HG03060 (cell line): ENCODE data around the gene NPAS3.

ENCODE experiments used
- ATAC-seq: cut with Tn5 transposase; IDR thresholded peaks from one replicate; pipeline ENCODE4 v1.9.1; 2021; ENCODE audit warnings: low read depth, moderate number of reproducible peaks; ENCODE audit not compliant: unreplicated experiment

The NPAS3 gene

DNA sequence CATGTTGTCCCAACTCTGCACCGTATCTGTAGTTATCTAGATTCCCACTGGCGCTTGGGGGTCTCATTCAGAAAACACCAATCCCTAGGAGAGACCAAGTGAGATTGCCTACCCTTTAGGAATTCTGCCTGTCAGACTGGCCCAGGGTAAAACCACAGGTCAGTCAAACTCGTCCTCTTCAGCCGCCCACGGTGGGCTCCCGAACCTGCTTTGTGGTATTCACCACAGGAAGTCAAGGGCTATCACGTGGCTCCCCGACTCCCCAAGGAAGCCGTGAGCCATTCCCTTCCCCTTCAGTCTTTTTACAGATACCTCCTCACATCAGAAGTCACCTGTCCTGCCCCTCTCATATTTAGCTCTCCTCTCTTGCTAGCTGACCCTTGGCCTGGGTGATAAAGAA is 852.3 kb downstream of the NPAS3 start:
- ATAC-seq: no peak

DNA sequence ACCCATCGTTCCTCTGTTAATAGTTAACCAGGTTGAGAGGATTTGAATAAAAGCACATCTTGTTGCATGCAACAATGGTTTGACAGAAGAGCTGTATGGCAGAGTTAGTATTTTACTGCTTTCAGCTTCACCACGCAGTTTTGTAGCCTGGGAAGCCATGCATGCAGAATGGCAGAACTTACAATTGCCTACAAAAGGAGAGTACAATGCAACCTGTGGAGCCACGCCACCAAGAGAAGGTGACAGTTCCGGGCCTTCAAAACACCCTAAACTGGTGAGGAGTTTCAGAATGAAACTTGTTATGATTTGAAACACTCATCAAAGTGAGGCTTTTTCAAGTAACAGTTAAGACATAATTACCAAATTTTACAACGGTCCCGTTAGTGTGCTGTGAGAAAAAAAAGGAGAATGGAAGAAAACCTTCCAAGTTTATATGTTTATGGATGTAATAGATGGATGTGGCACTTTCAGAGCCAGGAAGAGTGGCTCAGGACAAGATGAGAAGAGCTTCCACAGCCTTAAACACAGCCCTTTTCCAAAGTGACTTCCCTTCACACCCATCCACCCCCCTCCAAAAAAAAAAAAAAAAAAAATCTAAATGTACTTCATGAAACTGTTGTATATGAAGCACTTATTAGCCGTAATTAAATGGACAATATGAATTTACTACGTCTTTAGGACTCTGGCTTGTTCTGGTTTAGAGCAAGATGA is 853.5 kb downstream of the NPAS3 start:
- peak; percentile 49 for ATAC-seq

DNA sequence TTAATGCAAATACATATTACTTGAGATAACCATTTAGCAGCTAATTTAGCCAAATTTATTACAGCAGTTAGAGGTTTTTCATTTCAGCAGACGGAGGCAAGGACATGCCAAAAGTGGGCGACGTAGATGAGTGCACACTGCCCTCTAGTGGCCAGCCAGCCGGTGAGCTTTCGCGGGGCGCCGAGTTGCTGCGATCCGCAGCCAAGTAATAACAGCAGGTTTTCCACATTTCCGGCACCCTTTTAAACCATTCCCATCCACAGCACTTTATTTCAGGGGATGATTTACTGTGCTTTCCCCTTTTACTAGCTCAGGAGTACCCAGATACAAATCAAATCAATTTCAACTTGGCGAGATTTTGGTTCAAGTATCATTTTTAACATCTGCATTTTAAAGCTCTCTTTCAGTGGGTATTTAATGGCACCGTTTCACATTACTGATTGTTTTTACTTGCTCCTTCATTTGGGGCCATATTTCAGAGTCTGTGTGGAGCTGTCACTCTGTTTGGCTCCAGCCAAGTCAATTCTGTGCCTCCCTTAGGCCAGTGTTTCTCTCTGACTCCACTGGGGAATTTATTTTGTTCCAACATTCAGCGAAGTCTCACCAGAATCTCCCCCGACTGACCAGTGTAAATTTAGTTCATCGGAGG is 854.2 kb downstream of the NPAS3 start:
- ATAC-seq: no peak

DNA sequence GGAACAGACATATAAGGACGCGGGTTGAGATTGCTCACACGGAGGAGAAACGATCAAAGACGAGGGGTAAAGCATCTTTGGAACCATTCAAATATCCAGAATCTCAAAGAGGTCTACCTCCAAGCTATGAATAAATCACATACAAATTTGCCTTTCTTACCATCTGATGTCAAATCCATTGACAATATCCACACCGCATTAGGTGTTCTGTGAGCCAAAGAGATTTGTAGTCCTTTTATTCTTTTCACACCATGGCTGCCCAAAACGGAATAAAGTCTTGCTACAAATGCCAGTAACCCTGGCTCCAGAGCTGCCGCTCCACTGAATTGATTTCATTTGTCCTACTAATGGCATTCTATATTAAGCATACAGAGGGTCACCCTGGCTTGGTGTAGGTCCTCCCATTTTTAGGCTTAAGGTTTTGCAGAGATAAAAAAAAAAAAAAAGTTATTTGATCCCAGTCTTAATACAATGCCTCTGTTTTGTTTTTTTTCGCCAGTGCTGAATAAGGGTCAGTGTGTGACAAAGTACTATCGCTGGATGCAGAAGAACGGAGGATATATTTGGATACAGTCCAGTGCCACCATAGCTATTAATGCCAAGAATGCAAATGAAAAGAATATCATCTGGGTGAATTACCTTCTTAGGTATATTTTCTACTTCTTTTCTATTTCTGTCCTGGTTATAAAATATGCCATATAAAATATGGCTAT is 854.9 kb downstream of the NPAS3 start:
- ATAC-seq: no peak

DNA sequence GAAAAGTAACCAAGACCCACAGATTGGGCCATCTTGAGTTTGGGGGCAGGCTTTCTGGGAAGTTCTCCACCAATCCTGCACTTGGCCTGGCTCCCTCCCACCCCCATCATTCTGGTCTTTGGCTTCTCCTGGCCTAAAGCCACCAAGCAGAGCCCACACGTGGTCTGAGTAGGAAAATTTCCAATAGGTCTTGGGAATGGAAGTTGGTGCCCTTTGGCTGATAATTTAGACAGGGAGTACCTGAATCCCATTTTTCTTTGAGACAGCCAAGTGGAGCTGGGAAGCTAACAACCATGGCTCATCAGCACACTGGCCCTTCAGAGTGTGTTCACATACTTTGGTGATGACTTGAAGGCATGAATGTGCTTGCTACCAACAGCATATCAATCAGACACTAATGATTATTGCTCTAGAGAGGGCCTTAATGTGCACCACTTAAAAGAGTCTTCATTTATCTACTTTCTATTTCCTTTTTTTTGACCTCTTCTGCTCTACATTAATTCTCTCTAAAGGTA is 856.2 kb downstream of the NPAS3 start:
- no peak for ATAC-seq

DNA sequence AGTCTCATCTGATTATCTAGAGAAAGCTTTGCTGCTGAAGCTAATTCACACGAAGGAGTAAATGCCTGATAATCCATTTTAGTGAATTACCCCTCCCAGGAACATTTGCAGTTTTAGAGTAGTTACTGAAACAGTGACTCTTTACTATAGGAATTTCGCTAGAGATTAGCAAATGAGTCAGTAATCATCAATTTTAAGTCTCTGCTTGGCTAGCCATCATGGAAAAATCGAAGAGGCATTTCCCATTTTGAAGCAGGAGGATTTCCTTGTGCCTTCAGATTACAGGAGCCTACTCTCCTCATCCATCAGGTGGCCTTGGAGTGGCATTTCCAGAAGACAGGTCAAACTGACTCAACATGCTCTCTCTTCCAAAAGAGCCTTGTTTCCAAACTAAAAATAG is 857.7 kb downstream of the NPAS3 start:
- ATAC-seq: no peak

DNA sequence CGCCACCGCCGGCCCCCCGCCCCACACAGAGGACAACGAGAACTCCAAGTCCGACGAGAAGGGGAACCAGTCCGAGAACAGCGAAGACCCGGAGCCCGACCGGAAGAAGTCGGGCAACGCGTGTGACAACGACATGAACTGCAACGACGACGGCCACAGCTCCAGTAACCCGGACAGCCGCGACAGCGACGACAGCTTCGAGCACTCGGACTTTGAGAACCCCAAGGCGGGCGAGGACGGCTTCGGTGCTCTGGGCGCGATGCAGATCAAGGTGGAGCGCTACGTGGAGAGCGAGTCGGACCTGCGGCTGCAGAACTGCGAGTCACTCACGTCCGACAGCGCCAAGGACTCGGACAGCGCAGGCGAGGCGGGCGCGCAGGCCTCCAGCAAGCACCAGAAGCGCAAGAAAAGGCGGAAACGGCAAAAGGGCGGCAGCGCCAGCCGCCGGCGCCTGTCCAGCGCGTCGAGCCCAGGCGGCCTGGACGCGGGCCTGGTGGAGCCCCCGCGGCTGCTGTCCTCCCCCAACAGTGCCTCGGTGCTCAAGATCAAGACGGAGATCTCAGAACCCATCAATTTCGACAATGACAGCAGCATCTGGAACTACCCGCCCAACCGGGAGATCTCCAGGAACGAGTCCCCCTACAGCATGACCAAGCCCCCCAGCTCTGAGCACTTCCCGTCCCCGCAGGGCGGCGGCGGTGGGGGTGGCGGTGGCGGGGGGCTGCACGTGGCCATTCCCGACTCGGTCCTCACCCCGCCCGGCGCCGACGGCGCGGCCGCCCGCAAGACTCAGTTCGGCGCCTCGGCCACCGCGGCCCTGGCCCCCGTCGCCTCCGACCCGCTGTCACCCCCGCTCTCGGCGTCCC is 861.3 kb downstream of the NPAS3 start:
- ATAC-seq: no peak

DNA sequence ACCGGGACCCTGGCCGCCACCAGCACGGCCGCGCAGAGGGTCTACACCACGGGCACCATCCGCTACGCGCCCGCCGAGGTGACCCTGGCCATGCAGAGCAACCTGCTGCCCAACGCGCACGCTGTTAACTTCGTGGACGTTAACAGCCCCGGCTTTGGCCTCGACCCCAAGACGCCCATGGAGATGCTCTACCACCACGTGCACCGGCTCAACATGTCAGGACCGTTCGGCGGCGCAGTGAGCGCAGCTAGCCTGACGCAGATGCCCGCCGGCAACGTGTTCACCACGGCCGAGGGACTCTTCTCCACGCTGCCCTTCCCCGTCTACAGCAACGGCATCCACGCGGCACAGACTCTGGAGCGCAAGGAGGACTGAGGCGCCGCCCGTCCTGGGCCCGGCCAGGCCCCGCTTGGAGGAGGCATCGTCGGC is 862.1 kb downstream of the NPAS3 start:
- ATAC-seq: no peak

DNA sequence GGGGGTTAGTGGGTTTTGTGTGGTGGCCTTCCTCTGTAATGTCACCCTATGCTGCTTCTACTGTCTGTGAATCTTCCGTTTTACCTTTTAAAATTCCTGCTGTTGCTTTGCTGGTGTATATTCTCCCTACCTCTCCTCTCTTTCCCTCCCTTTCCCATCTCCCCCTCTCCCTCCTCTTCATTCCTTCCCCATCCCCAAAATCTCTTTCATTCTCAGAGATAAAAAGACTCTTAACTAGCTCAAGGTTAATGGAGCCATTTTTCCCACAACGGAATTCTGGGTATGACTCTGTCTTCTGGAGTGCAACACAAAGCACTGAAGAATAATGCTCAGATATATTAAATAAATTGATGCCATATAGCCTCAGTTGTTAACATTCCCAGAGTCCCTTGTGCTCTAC is 864.1 kb downstream of the NPAS3 start:
- ATAC-seq: no peak

DNA sequence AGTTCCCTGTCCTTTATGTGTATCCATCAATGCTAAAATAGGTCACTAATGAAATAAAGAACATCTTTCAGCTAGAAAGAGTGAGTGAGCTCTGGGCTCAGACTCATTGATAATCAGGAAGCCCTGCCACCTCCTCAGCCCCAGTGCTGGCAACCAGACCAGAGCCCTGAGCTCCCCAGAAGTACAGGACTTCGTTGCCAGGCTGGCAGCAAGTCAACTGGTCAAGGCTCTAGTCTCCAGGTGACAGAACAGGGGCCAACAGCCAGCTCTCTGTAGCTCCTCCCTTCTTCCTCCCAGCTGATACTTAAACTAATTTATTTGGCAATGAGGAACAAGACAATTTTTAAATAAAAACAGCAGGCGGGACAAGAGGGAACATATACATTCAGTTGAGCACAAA is 866.9 kb downstream of the NPAS3 start:
- no peak for ATAC-seq

DNA sequence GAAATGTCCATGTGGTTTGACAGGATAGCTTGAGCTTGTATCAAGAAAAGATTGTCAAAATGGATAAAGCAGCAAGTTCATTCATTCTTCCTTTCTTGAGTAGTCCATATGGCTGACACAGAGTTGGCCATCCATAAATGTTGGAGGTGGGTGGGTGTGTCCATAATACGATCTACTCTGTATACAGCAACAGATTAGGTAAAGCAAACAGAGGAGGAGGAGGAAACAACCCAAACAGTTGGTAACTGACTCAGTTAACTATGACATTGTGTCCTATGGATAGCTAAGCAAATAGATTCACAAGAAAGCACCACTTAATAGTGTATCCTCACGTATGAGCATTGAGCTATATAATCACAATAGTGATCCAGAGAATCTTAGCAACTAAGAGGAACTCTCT is 868.2 kb downstream of the NPAS3 start:
- ATAC-seq: no peak

DNA sequence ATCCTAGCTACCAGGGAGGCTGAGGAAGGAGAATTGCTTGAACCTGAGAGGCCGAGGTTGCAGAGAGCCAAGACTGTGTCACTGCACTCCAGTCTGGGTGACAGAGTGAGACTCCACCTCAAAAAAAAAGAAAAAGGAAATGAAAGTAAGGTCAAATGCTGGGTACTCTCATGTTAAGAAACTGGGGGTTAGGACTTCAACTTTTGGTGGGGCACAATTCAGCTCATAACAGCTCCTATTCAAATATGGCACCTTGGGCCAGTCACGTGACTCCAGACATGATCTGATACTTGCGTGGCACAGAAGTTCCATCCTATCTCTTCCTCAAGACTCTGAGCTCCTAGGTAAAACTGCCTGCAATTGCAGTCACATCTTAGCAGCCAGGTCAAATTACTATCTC is 869.5 kb downstream of the NPAS3 start:
- ATAC-seq: no peak

DNA sequence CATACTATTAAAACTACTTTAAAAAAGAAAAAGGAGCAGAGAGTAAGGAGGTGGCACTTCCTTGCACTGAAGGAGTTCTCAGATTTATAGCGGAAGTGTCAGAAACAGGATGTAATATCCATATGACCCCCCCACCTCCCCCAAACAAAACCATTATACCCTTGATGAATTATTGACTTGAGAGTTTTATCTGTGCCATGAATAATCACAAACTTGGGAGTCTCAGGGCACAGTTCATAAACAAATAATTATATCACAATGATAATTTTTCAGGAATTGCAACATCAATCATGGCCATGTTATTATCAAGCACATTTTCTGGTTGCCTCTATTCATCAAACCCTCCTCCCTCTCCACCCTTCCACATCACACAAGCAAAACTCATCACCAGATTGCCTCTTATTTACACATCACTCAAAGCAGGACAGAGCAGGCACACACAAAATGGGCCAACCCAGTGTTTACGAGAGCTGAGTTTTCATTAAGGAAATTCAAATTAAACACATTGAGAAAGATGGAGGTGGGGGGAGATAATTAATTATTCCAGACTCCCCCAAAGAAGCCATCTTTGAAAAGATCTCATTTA is 870.8 kb downstream of the NPAS3 start:
- ATAC-seq: no peak

DNA sequence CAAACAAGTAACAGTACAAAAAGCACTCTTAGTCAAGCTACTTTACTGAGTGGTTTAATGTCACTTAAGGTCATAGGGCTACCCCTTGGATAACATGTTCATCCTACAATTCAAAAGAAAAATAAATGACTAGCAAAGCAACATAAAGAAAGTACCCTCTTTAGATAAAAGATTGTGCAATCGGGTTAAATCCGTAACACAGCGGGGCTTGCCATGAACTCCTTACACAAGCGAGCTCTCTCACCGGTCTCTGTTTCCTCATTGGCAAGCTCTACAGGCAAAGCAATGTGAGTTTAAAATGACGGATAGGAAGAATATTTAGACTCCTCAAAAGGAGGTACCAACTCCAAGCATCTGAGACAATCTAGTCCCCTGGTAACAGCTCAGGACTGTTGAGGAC is 871.6 kb downstream of the NPAS3 start:
- ATAC-seq: no peak

DNA sequence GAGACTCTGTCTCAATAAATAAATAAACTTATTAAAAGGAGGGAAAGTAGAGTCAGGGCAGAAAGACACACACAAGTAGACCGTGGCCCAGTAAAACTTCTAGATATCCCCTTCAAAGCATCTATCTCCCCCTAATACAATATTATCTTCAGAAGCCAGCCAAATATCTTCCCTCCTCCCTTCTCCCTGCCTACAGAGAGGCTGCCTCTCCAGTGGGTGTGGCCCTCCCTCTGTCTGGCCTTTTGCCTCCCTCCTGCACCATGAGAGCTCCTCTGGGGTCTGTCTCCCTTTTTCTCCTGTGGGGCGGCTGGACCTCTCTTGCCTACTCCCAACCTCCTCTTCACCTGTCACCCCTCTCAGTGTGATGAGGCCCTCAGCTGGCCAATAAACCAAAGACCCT is 873.0 kb downstream of the NPAS3 start:
- no peak for ATAC-seq

DNA sequence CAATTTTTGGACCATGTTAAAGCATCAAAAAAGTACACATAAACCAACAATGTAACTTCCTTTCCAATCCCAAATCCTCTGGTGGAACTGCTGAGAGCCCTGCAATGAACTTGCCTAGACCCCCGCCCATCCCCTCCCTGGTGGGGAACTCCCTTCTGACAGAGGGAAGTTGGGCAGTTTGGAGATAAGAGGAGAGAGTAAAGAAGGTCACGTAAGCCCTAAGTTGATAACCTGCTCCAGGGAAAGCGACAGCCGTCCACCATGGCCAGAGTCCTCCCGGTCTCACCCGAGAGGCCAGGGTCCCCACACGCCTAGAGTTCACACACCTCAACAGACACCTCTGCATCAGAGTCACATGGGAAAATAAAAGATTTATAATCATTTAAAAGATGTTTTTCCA is 873.5 kb downstream of the NPAS3 start:
- no peak for ATAC-seq

DNA sequence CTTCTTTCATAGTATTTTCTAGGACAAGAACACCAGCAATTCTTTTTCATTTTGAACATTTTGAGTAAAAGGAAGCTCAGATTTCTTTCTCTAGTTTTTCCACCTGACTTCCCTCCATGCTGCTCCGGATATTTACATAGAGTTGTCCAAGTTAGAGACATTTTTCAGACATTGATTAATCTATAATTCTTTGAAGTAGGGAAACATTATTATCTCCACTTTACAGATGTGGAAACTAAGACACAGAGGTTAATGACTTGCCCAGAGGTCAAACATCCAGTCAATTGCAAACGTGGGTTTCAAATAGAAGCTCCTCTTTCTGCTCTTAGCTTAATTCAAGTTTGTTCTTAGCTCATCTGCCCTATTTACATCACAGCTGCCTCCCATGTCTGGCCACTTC is 873.9 kb downstream of the NPAS3 start:
- no peak for ATAC-seq

DNA sequence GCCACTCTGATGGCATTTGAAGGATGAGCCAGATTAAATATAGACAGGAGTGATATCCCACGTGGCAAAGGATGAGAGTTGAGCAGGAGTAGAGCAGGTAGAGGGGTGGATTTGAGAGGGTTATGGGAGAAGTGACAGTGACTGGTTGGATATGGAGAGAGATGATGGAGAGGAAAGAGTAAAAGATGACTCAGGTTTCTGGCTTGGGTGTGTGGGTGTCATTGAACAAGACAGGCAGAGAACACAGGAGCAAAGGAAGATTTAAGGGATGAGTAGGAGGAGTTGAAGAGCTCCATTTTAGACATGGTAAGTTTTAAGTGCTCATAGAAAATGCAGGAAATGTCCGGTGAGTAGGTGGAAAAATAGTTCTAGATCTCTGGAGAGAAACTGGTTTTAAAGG is 875.3 kb downstream of the NPAS3 start:
- no peak for ATAC-seq

DNA sequence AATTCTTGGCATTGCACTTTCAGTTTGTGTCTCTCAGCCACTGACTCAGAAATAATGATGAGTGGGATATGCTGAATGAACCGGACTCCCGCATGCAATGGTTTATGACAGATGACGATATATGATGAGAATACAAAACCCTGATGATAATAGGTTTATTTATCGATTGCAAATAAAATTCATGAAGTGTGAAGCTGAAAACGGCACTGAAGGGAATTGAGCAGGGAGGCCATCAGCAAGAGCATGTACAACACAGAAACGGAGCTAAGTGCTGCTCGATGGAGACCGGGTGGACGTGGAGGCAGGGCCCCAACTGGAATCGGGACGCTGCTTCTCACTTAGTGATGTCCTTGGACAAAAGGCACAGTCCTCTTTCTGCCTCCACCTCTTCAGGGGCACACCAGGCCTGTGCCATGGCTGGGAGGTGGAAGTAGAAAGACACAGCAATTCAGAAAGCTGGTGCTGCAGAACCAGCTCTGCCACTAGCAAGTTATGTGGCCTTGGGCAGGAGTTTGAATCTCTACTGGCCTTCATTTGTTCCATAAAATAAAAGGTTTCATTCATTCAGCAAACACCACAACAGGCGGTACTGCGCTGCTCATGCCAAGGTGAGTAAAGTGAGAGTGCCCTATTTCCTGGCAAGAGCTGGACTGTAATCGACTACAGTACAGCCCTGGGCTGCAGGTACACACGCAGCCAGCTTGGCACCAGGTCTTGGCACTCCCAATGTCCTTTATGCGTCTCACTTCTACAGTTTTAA is 895.2 kb downstream of the NPAS3 start:
- ATAC-seq: no peak
